Measurements from ENCODE around the gene IRF2. TPM values are rescaled to one million over a fixed set of nuclear protein-coding genes. Genes with fewer than 3 reads are reported as not detected.

The IRF2 gene
- total and polyA plus RNA-seq, 4 donors = 16.4 to 65.8 (median 43.1) TPM

- ATAC-seq (ENCODE audit: insufficient read depth, low FRiP score) (no peak), DNase-seq (no peak)
- Histone ChIP-seq H3K36me3 (ENCODE audit: control insufficient read depth in 4 of 4, insufficient read depth in 4 of 4, low read length in 4 of 4) (peaks cover 3 to 34% (median 19%) of the 10 kb centered on the region in 4 donors), H3K9me3 (ENCODE audit: control insufficient read depth in 4 of 4, insufficient read depth in 3 of 4, low read length in 3 of 4) (peaks cover 0 to 6% (median 0%) of the 10 kb centered on the region in 4 donors), H3K27me3 (ENCODE audit: control insufficient read depth in 3 of 3, insufficient read depth in 3 of 3, low read length in 2 of 3) (no peaks in the 10 kb centered on the region), H3K9ac (ENCODE audit: insufficient read depth in 1 of 2, low read length in 2 of 2) (no peak overlapping the region), H3K4me3 (no peak overlapping the region), H3K27ac (ENCODE audit: low read depth in 1 of 2, low read length in 1 of 2) (no peak overlapping the region), H3K4me1 (ENCODE audit: control insufficient read depth in 5 of 5, insufficient read depth in 5 of 5, low read length in 5 of 5) (peaks cover 0 to 10% (median 0%) of the 10 kb centered on the region in 5 donors)
- WGBS, 2 donors = 81 to 88% methylated on average over 3 of the region's 3 CpGs
- TF ChIP-seq CTCF (IDR thresholded peaks at IDR 0.05; ENCODE audit: control extremely low read depth, extremely low read depth) = no peak
These were observed 50.1 kb downstream of the IRF2 start for GRCh38 chr4:184424279-184424678.

- peaks cover 0 to 14% (median 0%) of the 10 kb centered on the region in 5 donors for H3K4me1 ChIP-seq (ENCODE audit: control insufficient read depth in 5 of 5, insufficient read depth in 5 of 5, low read length in 5 of 5)
- peaks cover 0 to 6% (median 0%) of the 10 kb centered on the region in 4 donors for H3K9me3 ChIP-seq (ENCODE audit: control insufficient read depth in 4 of 4, insufficient read depth in 3 of 4, low read length in 3 of 4)
- H3K27me3 ChIP-seq (ENCODE audit: control insufficient read depth in 3 of 3, insufficient read depth in 3 of 3, low read length in 2 of 3) = no peaks in the 10 kb centered on the region
- no peak for TF ChIP-seq CTCF (IDR thresholded peaks at IDR 0.05; ENCODE audit: control extremely low read depth, extremely low read depth)
- H3K36me3 ChIP-seq (ENCODE audit: control insufficient read depth in 4 of 4, insufficient read depth in 4 of 4, low read length in 4 of 4) = peaks cover 9 to 38% (median 22%) of the 10 kb centered on the region in 4 donors
- H3K9ac ChIP-seq (ENCODE audit: insufficient read depth in 1 of 2, low read length in 2 of 2) = no peak overlapping the region
- H3K4me3 ChIP-seq = no peak overlapping the region
- 79 to 80% methylated on average over 13 of the region's 13 CpGs for WGBS, 2 donors
- H3K27ac ChIP-seq (ENCODE audit: low read depth in 1 of 2, low read length in 1 of 2) = no peak overlapping the region
- ATAC-seq (ENCODE audit: insufficient read depth, low FRiP score) = no peak
- no peak for DNase-seq
These were observed 51.2 kb downstream of the IRF2 start for GRCh38 chr4:184423003-184423686.

GRCh38 chr4:184422378-184422777 lies 52.0 kb downstream of the IRF2 start:
- no peak overlapping the region for H3K4me3 ChIP-seq
- H3K4me1 ChIP-seq (ENCODE audit: control insufficient read depth in 5 of 5, insufficient read depth in 5 of 5, low read length in 5 of 5) = peaks cover 0 to 20% (median 5%) of the 10 kb centered on the region in 5 donors

More at GRCh38 chr4:184422378-184422777, 52.0 kb downstream of the IRF2 start:
- no peak overlapping the region for H3K27ac ChIP-seq (ENCODE audit: low read depth in 1 of 2, low read length in 1 of 2)
- DNase-seq = no peak
- no peak for ATAC-seq (ENCODE audit: insufficient read depth, low FRiP score)
- no peak for TF ChIP-seq CTCF (IDR thresholded peaks at IDR 0.05; ENCODE audit: control extremely low read depth, extremely low read depth)
- no peak overlapping the region for H3K9ac ChIP-seq (ENCODE audit: insufficient read depth in 1 of 2, low read length in 2 of 2)
- H3K36me3 ChIP-seq (ENCODE audit: control insufficient read depth in 4 of 4, insufficient read depth in 4 of 4, low read length in 4 of 4) = peaks cover 9 to 41% (median 25%) of the 10 kb centered on the region in 4 donors
- H3K9me3 ChIP-seq (ENCODE audit: control insufficient read depth in 4 of 4, insufficient read depth in 3 of 4, low read length in 3 of 4) = peaks cover 0 to 6% (median 0%) of the 10 kb centered on the region in 4 donors
- H3K27me3 ChIP-seq (ENCODE audit: control insufficient read depth in 3 of 3, insufficient read depth in 3 of 3, low read length in 2 of 3) = no peaks in the 10 kb centered on the region
- 65 to 78% methylated on average over 3 of the region's 3 CpGs for WGBS, 2 donors
